Colonic mucosa (tissue), 4 donors: ENCODE results near the gene POU2AF1. TPM values are rescaled to one million over a fixed set of nuclear protein-coding genes. Genes with fewer than 3 reads are reported as not detected.

ENCODE experiments used
- DNase-seq: peaks from one replicate; pipeline ENCODE4 v3.0.0-alpha.2; 2020
- H3K27ac ChIP-seq: fragments of 200-600 bp; one replicate; pipeline ENCODE4 v1.8.0; 2021
- H3K27me3 ChIP-seq: fragments of 200-600 bp; one replicate; pipeline ENCODE4 v1.8.0; 2021
- H3K36me3 ChIP-seq: fragments of 200-600 bp; one replicate; pipeline ENCODE4 v1.8.0; 2021
- H3K4me1 ChIP-seq: fragments of 200-600 bp; one replicate; pipeline ENCODE4 v1.8.0; 2021; ENCODE audit warnings: mild to moderate bottlenecking
- H3K4me3 ChIP-seq: fragments of 200-600 bp; one replicate; pipeline ENCODE4 v1.8.0; 2021
- H3K9ac ChIP-seq, 2 donors: one replicate each; pipeline ENCODE4 v1.7.0; 2013; ENCODE audit warnings: control low read depth in 2 of 2, low read depth in 2 of 2, low read length in 2 of 2
- H3K9me3 ChIP-seq: fragments of 200-600 bp; one replicate; pipeline ENCODE4 v1.8.0; 2021
- CTCF ChIP-seq: fragments of 200-600 bp; IDR thresholded peaks from one replicate; pipeline ENCODE4 v1.8.0; 2022; ENCODE audit warnings: antibody characterized with exemption, mild to moderate bottlenecking
- intact Hi-C: fragments of 100-400 bp; cut with DNase I; formaldehyde crosslinking; loops from one replicate; pipeline ENCODE4 v1.14.1; 2022
- total RNA-seq, 2 donors: library from RNA; stranded (reverse); fragmentation: NEBNext Ultra II Directional in 1 of 2; extraction: Animal tissue kit (Norgen Biotek cat#: 25700) in 1 of 2; gene quantifications; one replicate each; pipeline ENCODE4 v1.2.1, GENCODE V29; 2021
- donor health status: healthy.
- donor health status: DM: no; HTN: no; CAD: no.
- donor health status: DM: no; HTN: no; CAD: no.

POU2AF1 gene
- total RNA-seq, 2 donors from 2014 or later: 3.1 to 3.7 TPM

DNA sequence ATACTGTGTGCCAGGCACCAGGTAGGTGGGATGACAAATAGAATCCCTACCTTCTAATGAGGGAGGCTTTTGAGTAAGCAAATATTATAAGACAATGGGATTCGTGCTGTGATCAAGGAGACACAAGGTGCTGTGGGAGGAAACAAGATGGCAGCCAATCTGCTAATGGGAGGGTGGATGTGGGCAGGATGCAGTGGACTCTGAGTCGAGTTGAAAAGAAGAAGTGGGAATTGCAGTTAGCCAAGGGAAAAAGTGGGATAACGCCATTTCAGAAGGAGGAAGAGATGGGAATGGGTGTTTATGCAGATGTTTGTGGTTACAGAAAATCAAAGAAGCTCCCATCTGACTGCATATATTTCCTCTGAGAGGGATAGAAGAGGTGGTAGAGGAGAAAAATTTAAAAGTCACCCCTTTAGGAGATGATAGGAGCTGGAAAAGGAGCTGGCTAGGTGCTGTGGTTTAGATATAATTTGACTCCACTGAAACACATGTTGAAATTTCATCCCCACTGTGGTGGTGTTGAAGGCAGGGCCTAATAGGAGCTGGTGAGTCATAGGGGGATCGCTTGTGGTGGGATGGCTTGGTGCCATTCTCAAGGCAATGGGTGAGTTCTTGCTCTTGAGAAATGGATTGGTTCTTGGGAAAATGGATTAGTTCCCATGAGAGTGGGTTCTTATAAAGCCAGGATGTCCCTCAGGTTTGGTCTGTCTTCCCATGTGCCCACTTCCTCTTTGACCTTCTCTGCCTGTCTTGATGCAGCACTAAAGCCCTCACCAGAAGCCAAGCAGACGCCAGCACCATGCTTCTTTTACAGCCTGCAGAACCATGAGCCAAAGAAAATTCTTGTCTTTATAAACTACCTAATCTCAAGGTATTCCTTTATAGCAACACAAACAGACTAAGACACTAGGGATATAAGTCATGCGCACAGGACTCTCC lies 30.0 kb upstream of the POU2AF1 start:
- Histone ChIP-seq H3K9me3 (no peaks in the 10 kb centered on the region), H3K9ac (no peak overlapping the region), H3K4me3 (no peak overlapping the region), H3K27ac (no peak overlapping the region), H3K27me3 (no peaks in the 10 kb centered on the region), H3K4me1 (no peaks in the 10 kb centered on the region), H3K36me3 (no peaks in the 10 kb centered on the region)
- intact Hi-C loops: no loop called here
- DNase-seq: no peak
- TF ChIP-seq CTCF: no peak

DNA sequence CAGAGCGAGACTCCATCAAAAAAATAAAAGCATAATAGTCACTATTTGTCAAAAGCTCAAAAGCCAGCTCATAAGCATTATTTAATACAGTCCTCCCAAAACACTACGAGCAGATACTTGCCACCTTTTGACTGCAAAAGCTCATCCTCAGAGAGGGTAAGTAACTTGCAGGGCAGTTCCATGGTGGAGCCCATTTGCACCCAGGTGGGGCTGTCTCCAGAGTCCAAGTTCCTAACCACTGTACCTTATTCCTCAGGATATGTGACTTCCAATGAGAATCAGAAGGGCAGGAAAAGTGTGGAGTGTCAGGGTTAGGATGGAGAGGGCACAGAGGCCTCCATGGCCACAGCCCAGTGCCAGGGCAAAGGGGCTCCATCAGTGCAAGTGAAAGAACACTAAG lies 28.6 kb upstream of the POU2AF1 start:
- Histone ChIP-seq H3K4me3 (no peak overlapping the region), H3K27ac (no peak overlapping the region), H3K4me1 (no peaks in the 10 kb centered on the region), H3K9ac (no peak overlapping the region), H3K9me3 (no peaks in the 10 kb centered on the region), H3K36me3 (no peaks in the 10 kb centered on the region), H3K27me3 (no peaks in the 10 kb centered on the region)
- intact Hi-C loops: no loop called here
- DNase-seq: no peak
- no peak for TF ChIP-seq CTCF

DNA sequence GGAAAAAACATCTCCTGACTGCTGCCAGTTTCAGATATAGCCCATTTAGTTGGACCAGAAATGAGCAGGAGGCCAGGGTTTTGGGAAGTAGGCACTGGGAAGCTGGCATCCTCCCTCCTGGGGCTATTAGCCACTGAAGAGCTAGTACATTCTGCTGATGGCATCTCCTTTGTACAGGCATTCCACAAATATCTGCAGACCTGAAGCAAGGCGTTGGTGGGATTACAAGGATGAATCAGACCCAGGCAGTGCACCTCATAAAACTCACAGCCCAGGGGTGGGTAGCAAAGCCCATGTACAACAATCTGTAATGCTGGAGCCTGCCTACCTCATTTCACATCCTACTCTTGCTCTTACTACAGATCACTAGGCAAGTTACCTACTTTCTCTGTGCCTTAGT lies 27.5 kb upstream of the POU2AF1 start:
- no peak overlapping the region for H3K9ac ChIP-seq
- no peak for DNase-seq
- H3K27me3 ChIP-seq: no peaks in the 10 kb centered on the region
- H3K9me3 ChIP-seq: no peaks in the 10 kb centered on the region
- H3K27ac ChIP-seq: no peak overlapping the region
- intact Hi-C loops: no loop called here
- H3K4me1 ChIP-seq: no peaks in the 10 kb centered on the region
- no peak for TF ChIP-seq CTCF
- H3K4me3 ChIP-seq: no peak overlapping the region
- no peaks in the 10 kb centered on the region for H3K36me3 ChIP-seq

DNA sequence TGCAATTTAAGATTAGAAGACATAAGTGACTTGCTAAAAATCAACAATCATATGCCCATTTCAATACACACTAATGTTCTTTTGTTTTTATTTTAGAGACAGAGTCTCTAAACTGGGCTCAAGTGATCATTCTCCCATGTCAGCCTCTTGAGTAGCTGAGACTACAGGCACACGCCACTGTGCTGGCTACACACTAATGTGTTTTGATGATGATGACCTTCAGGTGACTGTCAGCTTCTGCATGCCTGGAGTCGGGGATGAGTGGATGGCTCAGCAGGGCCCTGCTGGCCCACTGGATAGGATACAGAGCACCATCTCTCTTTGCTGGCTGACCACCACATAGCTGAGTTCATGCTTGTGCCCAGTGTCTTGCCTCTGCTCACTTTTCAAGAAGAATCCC lies 27.0 kb upstream of the POU2AF1 start:
- DNase-seq: no peak
- intact Hi-C loops: no loop called here
- no peak overlapping the region for H3K4me3 ChIP-seq
- TF ChIP-seq CTCF: no peak
- no peaks in the 10 kb centered on the region for H3K9me3 ChIP-seq
- H3K36me3 ChIP-seq: no peaks in the 10 kb centered on the region
- H3K4me1 ChIP-seq: no peaks in the 10 kb centered on the region
- H3K27ac ChIP-seq: no peak overlapping the region
- no peak overlapping the region for H3K9ac ChIP-seq
- H3K27me3 ChIP-seq: no peaks in the 10 kb centered on the region

DNA sequence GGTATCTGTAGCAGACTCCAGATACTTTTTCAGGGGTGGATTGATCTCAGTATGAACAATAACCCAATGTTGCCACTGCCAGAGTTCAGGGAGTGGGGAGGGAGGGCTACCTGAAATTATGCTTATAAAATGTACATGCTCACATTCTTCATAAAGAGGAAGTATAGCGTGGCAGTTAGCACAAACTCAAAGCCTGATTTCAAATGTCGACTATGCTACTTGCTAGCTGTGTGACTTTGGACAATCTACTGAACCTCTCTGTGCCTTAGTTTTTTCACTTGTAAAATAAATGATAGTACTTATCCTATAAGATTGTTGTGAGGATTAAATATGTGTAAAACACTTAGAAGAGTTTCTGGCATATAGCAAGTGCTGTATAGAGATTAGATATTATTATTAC lies 26.5 kb upstream of the POU2AF1 start:
- Histone ChIP-seq H3K4me3 (no peak overlapping the region), H3K9me3 (no peaks in the 10 kb centered on the region), H3K9ac (no peak overlapping the region), H3K36me3 (no peaks in the 10 kb centered on the region), H3K4me1 (no peaks in the 10 kb centered on the region), H3K27me3 (no peaks in the 10 kb centered on the region), H3K27ac (no peak overlapping the region)
- TF ChIP-seq CTCF: no peak
- no peak for DNase-seq
- intact Hi-C loops: no loop called here
